Fibroblast of lung (primary cell): ENCODE measurements around the gene SEC14L3. TPM values are rescaled to one million over a fixed set of nuclear protein-coding genes. Genes with fewer than 3 reads are reported as not detected.

Experiments used
- DNase-seq, 2 donors: peaks; one replicate each; pipeline versions ENCODE4 v3.0.0 to v3.0.0-alpha.2; 2010; ENCODE audit warnings: low read depth in 2 of 2
- H2AFZ ChIP-seq: 2 replicates; pipeline ENCODE4 v1.5.1; 2012; ENCODE audit warnings: low read length, control low read depth, inconsistent platforms
- H3K27ac ChIP-seq: 2 replicates; pipeline ENCODE4 v1.5.1; 2011; ENCODE audit warnings: low read length, control low read depth; ENCODE audit not compliant: insufficient read depth
- H3K27me3 ChIP-seq: 2 replicates; pipeline ENCODE4 v1.5.1; 2011; ENCODE audit warnings: mild to moderate bottlenecking, low read length; ENCODE audit not compliant: control insufficient read depth, insufficient read depth
- H3K36me3 ChIP-seq: 2 replicates; pipeline ENCODE4 v1.5.1; 2011; ENCODE audit warnings: low read length; ENCODE audit not compliant: control insufficient read depth, insufficient read depth
- H3K4me1 ChIP-seq: 2 replicates; pipeline ENCODE4 v1.5.1; 2011; ENCODE audit warnings: low read length; ENCODE audit not compliant: control insufficient read depth, insufficient read depth; ENCODE audit errors: extremely low read depth
- H3K4me2 ChIP-seq: 2 replicates; pipeline ENCODE4 v1.5.1; 2011; ENCODE audit warnings: low read length, control low read depth; ENCODE audit not compliant: insufficient read depth; ENCODE audit errors: extremely low read depth
- H3K4me3 ChIP-seq, 4 experiments: fragments of 200-600 bp in 1 of 4; sonication (generic) in 1 of 4; replicated peaks in 1 of 4; 2 replicates each; pipeline ENCODE4 v1.5.1; 2011 to 2016; ENCODE audit warnings: low read length in 4 of 4, low read depth in 3 of 4, mild to moderate bottlenecking in 3 of 4, control low read depth in 2 of 4, inconsistent platforms in 1 of 4, mixed read lengths in 1 of 4; ENCODE audit not compliant: insufficient read depth in 1 of 4; ENCODE audit errors: control extremely low read depth in 1 of 4
- H3K79me2 ChIP-seq: 2 replicates; pipeline ENCODE4 v1.5.1; 2012; ENCODE audit warnings: mild to moderate bottlenecking, low read length, inconsistent platforms; ENCODE audit not compliant: control insufficient read depth, insufficient read depth
- H3K9ac ChIP-seq: 2 replicates; pipeline ENCODE4 v1.5.1; 2011; ENCODE audit warnings: mild to moderate bottlenecking, low read length, control low read depth; ENCODE audit not compliant: insufficient read depth
- H3K9me3 ChIP-seq: 2 replicates; pipeline ENCODE4 v1.5.1; 2012; ENCODE audit warnings: low read depth, low read length; ENCODE audit not compliant: control insufficient read depth, insufficient read depth
- H4K20me1 ChIP-seq: 2 replicates; pipeline ENCODE4 v1.5.1; 2011; ENCODE audit warnings: low read length; ENCODE audit not compliant: control insufficient read depth, insufficient read depth; ENCODE audit errors: extremely low read depth
- EZH2 ChIP-seq: IDR thresholded peaks from 2 replicates; pipeline ENCODE4 v1.5.1; 2012; ENCODE audit warnings: low read length, control low read depth, mild to moderate bottlenecking; ENCODE audit errors: missing control alignments
- polyA plus RNA-seq, 2 donors: library from polyadenylated mRNA; depleted of rRNA in 1 of 2; stranded (reverse) in 1 of 2; unstranded in 1 of 2; fragments of >200 nt; gene quantifications; 2 replicates each; pipeline ENCODE4 v1.2.1, GENCODE V29; 2011 to 2012; ENCODE audit warnings: missing spikeins in 1 of 2
- total RNA-seq: library from RNA; depleted of rRNA; stranded (reverse); fragments of >200 nt; gene quantifications from 2 replicates; pipeline ENCODE4 v1.2.1, GENCODE V29; 2014
- TF ChIP-seq, protein P1 (sequence below), 2 donors: IDR thresholded peaks in 1 of 2; conservative IDR thresholded peaks in 1 of 2; 1 replicate in 1 of 2; 2 replicates in 1 of 2; pipeline ENCODE4 v1.5.1; 2011 to 2012; ENCODE audit warnings: low read length in 2 of 2, control low read depth in 1 of 2, inconsistent platforms in 1 of 2, low read depth in 1 of 2, mild to moderate bottlenecking in 1 of 2

Gene SEC14L3
- total and polyA plus RNA-seq, 2 donors (not counting 1 experiment from before 2014, with no cell fraction given), result not detected

DNA sequence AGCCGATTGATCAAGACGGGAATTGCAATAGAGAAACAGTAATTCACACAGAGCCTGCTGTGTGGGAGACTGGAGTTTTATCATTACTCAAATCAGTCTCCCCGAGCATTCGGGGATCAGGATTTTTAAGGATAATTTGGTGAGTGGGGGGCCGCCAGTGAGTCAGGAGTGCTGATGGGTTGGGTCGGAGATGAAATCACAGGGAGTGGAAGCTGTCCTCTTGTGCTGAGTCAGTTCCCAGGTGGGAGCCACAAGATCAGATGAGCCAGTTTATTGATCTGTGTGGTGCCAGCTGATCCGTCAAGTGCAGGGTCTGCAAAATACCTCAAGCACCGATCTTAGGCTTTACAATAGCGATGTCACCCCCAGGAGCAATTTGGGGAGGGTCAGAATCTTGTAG lies 30.7 kb downstream of the SEC14L3 start:
- no peak for DNase-seq
- Histone ChIP-seq H3K36me3 (no peaks in the 10 kb centered on the region), H3K4me2 (no peak overlapping the region)

DNA sequence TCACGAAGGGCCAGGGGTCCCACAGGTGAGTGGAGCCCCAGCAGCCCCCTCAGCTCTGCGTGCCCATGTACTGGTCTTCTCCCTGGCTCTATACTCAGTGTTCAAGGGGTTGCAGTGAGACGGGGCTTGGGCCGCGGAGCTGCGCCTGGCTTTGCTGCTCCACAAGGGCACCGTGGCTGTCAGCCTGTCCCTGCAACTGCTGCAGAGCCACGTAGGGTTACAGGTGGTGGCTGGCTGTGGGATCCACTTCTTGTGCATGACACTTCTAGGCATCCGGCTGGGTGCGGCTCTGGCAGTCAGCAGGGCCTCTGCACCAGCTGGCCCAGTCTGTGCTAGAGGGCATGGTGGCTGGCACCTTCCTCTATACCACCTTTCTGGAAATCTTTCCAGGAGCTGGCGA lies 32.0 kb downstream of the SEC14L3 start:
- Histone ChIP-seq H3K9me3 (no peaks in the 10 kb centered on the region), H3K27me3 (no peaks in the 10 kb centered on the region), H3K4me2 (no peak overlapping the region), H3K4me1 (peaks cover 2% of the 10 kb centered on the region), H3K36me3 (no peaks in the 10 kb centered on the region), H3K9ac (no peak overlapping the region), H3K27ac (no peak overlapping the region), H4K20me1 (no peaks in the 10 kb centered on the region), H3K4me3 (no peak overlapping the region), H3K79me2 (no peaks in the 10 kb centered on the region), H2AFZ (no peak overlapping the region)
- TF ChIP-seq, protein P1, sequence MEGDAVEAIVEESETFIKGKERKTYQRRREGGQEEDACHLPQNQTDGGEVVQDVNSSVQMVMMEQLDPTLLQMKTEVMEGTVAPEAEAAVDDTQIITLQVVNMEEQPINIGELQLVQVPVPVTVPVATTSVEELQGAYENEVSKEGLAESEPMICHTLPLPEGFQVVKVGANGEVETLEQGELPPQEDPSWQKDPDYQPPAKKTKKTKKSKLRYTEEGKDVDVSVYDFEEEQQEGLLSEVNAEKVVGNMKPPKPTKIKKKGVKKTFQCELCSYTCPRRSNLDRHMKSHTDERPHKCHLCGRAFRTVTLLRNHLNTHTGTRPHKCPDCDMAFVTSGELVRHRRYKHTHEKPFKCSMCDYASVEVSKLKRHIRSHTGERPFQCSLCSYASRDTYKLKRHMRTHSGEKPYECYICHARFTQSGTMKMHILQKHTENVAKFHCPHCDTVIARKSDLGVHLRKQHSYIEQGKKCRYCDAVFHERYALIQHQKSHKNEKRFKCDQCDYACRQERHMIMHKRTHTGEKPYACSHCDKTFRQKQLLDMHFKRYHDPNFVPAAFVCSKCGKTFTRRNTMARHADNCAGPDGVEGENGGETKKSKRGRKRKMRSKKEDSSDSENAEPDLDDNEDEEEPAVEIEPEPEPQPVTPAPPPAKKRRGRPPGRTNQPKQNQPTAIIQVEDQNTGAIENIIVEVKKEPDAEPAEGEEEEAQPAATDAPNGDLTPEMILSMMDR (conservative IDR thresholded peaks at IDR 0.05 in 1 of 2, IDR thresholded peaks at IDR 0.05 in 1 of 2; ENCODE audit: low read depth in 1 of 2, low read length in 2 of 2), result no peak
- TF ChIP-seq EZH2, result no peak
- no peak for DNase-seq

More for the DNA sequence above, 30.7 kb downstream of the SEC14L3 start:
- Histone ChIP-seq H3K27ac (no peak overlapping the region), H2AFZ (no peak overlapping the region), H4K20me1 (no peaks in the 10 kb centered on the region), H3K9me3 (no peaks in the 10 kb centered on the region), H3K9ac (no peak overlapping the region), H3K4me1 (peaks cover 5% of the 10 kb centered on the region), H3K27me3 (no peaks in the 10 kb centered on the region), H3K4me3 (no peak overlapping the region), H3K79me2 (no peaks in the 10 kb centered on the region)
- TF ChIP-seq EZH2, result no peak
- TF ChIP-seq, protein P1 (conservative IDR thresholded peaks at IDR 0.05 in 1 of 2, IDR thresholded peaks at IDR 0.05 in 1 of 2; ENCODE audit: low read depth in 1 of 2, low read length in 2 of 2), result no peak

DNA sequence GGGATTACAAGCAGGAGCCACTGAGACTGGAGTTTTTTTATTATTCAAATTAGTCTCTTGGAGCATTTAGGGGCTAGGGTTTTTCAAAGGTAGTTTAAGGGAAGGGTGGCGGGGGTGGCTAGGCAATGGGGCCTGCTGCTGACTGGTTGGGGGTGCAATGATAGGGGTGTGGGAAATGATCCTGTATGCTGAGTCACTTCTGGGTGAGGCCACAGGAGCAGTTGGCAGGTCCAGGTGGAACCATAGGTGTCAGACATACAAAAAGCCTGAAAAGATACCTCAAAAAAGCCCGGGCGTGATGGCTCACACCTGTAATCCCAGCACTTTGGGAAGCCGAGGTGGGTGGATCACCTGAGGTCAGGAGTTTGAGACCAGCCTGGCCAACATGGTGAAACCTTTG lies 32.6 kb downstream of the SEC14L3 start:
- Histone ChIP-seq H2AFZ (no peak overlapping the region), H3K4me2 (no peak overlapping the region), H3K27ac (no peak overlapping the region), H3K4me3 (no peak overlapping the region), H3K9ac (no peak overlapping the region), H3K27me3 (no peaks in the 10 kb centered on the region), H4K20me1 (no peaks in the 10 kb centered on the region), H3K36me3 (no peaks in the 10 kb centered on the region), H3K9me3 (no peaks in the 10 kb centered on the region), H3K4me1 (peaks cover 2% of the 10 kb centered on the region), H3K79me2 (no peaks in the 10 kb centered on the region)
- no peak for DNase-seq
- no peak for TF ChIP-seq EZH2
- TF ChIP-seq, protein P1 (conservative IDR thresholded peaks at IDR 0.05 in 1 of 2, IDR thresholded peaks at IDR 0.05 in 1 of 2; ENCODE audit: low read depth in 1 of 2, low read length in 2 of 2), result no peak
